Left kidney (tissue), 8 donors: ENCODE measurements around the gene UMPS. TPM values are rescaled to one million over a fixed set of nuclear protein-coding genes. Genes with fewer than 3 reads are reported as not detected.

Experiments
- DNase-seq: peaks from one replicate; pipeline ENCODE4 v3.0.0-alpha.2; 2013
- long read RNA-seq, 8 donors: transcript quantifications; one replicate each; lab custom pipeline, GENCODE V29; 2026
- polyA plus RNA-seq: library from polyadenylated mRNA; unstranded; fragments of 120-200 nt; gene quantifications from one replicate; pipeline ENCODE4 v1.2.1, GENCODE V29; 2013; ENCODE audit not compliant: insufficient read length

UMPS gene
- polyA plus RNA-seq = 46.5 TPM
- long read RNA-seq, donor 1, full-length matches to known transcripts = 12 of 24 reads
- long read RNA-seq, donor 1, partial matches to known transcripts = 12 of 24 reads
- long read RNA-seq, donor 1, other reads (novel, unspliced or antisense) = 0 of 24 reads
- long read RNA-seq, donor 2, full-length matches to known transcripts = 15 of 32 reads
- long read RNA-seq, donor 2, partial matches to known transcripts = 17 of 32 reads
- long read RNA-seq, donor 2, other reads (novel, unspliced or antisense) = 0 of 32 reads
- long read RNA-seq, donor 3, full-length matches to known transcripts = 11 of 22 reads
- long read RNA-seq, donor 3, partial matches to known transcripts = 11 of 22 reads
- long read RNA-seq, donor 3, other reads (novel, unspliced or antisense) = 0 of 22 reads
- long read RNA-seq, donor 4 = 0 reads
- long read RNA-seq, donor 5, full-length matches to known transcripts = 25 of 48 reads
- long read RNA-seq, donor 5, partial matches to known transcripts = 23 of 48 reads
- long read RNA-seq, donor 5, other reads (novel, unspliced or antisense) = 0 of 48 reads
- long read RNA-seq, donor 6, full-length matches to known transcripts = 13 of 20 reads
- long read RNA-seq, donor 6, partial matches to known transcripts = 7 of 20 reads
- long read RNA-seq, donor 6, other reads (novel, unspliced or antisense) = 0 of 20 reads
- long read RNA-seq, donor 7, full-length matches to known transcripts = 21 of 39 reads
- long read RNA-seq, donor 7, partial matches to known transcripts = 18 of 39 reads
- long read RNA-seq, donor 7, other reads (novel, unspliced or antisense) = 0 of 39 reads
- long read RNA-seq, donor 8, full-length matches to known transcripts = 5 of 5 reads
- long read RNA-seq, donor 8, partial matches to known transcripts = 0 of 5 reads
- long read RNA-seq, donor 8, other reads (novel, unspliced or antisense) = 0 of 5 reads

DNA sequence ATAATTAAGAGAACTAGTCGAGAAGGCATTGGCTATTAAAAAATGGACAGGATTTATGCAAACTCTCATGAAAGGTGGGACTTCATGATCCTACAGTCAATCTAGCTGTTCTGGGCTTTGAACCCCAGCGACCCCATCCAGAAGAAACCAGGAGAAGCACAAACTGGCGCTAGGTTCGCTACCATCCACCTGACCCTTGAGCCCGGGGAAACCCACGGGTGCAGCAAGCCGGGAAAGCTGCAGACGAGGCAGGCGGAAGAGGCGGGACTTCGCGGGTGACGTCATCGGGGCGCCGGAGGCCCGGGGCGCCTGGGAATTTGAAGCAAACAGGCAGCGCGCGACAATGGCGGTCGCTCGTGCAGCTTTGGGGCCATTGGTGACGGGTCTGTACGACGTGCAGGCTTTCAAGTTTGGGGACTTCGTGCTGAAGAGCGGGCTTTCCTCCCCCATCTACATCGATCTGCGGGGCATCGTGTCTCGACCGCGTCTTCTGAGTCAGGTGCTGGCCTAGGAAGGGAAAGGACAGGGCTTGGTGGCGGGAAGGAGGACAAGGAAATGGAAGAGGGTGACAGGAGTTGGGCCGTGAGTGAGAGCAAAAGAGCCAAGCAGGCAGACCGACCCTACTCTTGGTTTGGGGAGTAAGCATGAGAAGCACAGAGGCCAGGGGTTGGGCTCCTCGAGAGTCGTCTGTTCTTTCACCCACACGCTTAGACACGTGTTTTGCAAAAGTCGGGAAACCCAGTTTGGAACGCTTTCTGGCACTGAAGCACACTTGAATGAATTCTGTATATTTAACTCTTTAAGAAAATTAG, at the start of gene UMPS:
UMPS (plus strand) TSS at position 324 of the 812 bp plus-strand sequence; CDS start at position 344, 20 bp downstream.
- DNase-seq = peak; percentile 92

DNA sequence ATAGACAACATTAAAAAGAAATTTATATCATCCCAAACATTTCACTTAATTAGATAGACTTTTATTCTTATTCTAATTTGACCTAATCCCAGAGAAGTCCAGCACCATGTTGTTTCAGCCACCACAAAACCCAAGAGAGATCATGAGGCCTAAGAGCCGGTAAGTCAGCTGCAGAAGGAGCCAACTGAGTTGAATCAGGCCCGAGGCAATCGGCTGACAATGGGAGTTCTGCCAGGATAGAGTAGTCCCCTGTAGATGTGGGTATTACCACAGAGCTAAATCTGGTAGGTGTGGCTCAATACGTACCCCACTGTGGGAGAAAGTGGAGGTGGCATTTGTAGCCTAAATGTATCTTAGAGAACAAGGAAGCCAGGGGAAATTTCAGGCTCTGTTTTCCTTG, 49.7 kb upstream of the UMPS start:
- DNase-seq = no peak

DNA sequence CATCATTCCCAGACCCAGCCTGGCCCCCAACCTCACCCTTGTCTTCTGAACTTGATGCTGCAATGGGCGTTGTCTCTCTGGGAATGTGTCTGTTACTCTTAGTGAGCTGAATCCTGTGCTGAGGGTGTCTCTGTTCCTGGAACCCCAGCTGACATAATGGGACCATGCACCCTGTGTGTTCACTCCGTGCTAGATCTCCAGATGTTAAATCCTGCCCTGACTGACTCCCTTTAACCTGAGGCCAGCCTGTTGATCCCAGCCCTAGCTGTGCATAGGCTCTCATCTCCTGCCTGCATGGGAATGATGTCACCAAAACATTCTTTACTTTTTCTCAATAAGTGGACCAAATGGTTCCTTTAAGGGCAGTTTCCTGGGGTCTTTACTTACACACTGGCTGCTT, 48.0 kb upstream of the UMPS start:
- no peak for DNase-seq

DNA sequence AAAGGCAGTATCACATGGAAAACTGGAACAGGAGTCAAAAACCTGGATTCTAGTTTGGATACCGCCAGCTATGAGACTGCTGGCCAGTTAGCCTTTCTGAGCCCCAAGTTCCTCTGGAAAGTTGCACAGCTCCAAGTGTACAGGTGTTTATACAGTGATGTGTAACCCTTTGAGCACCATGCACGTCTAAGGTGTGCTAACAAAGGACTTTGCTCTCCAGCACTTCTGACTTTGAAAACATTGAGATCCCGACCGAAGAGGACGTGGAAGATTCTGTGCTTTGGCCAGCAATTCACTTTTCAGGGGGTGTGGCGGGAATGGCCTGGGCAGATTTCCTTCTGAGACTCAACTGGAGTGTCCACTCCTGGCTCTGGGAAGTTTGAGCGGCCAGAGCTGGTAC, 45.8 kb upstream of the UMPS start:
- no peak for DNase-seq

DNA sequence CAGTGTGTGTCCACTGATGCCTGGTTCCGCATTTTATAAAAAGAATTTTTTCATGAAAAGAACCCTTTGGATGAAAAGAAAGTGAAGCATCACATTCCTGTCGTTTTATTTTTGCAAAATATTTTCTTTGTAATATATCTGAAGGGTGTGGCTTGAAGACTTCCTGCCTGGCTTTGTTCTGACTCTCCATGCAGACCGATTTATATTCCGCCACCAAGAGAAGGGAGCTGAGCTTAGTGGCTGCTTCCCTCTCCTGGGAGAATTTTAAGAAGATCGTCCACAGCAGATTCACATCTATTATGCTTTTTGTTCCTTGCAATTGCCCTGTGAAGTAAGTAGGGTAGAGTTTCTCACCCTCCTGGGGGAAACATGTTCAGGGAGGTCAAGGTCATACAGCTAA, 45.2 kb upstream of the UMPS start:
- DNase-seq = no peak

DNA sequence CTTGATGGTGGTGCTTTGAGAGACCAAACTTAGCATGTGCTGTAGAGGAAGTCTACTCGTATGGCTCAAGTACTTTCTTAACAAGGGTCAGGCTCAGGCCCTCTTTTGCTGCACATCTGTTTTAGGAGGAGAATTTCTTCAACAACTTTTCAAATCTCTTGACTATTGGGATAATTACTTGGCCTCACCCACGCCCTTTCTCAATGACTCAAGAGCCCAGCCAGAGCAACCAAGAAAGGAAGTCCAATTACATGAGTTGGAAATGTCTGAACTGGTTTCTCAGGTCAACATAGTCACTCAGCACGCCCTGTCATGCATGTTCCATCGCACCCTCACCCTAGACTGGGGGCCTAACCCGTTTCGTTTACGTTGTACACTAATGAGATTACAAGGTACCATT, 44.8 kb upstream of the UMPS start:
- no peak for DNase-seq

DNA sequence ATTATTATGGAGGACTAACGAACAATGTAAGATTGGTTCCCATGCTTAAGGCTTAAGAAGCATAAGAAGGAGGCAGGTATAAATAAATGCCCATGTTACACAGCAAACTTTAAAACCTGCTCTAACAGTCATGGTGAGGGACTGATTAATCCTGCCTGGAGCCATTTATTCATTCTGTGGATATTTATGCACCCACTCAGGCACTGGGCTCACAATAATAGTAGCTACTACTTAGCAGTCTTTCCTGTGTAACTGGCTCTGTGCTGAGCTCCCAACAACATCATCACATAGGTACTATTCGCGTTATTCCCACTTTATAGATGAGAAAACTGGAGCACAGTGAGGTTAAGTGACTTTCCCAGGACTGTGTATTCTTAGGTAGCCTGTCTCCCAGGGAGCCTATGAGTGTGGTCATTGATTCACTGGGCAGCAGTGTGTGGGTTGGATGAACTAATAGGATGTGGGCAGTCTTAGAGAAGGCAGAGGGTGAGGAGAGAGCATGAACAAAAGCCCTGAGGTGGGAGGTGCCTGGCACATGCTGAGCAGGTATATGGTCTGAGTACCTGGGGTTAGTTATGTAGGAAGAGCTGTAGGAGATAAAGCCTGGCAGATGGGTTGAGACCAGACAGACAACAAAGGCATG, 44.1 kb upstream of the UMPS start:
- no peak for DNase-seq

DNA sequence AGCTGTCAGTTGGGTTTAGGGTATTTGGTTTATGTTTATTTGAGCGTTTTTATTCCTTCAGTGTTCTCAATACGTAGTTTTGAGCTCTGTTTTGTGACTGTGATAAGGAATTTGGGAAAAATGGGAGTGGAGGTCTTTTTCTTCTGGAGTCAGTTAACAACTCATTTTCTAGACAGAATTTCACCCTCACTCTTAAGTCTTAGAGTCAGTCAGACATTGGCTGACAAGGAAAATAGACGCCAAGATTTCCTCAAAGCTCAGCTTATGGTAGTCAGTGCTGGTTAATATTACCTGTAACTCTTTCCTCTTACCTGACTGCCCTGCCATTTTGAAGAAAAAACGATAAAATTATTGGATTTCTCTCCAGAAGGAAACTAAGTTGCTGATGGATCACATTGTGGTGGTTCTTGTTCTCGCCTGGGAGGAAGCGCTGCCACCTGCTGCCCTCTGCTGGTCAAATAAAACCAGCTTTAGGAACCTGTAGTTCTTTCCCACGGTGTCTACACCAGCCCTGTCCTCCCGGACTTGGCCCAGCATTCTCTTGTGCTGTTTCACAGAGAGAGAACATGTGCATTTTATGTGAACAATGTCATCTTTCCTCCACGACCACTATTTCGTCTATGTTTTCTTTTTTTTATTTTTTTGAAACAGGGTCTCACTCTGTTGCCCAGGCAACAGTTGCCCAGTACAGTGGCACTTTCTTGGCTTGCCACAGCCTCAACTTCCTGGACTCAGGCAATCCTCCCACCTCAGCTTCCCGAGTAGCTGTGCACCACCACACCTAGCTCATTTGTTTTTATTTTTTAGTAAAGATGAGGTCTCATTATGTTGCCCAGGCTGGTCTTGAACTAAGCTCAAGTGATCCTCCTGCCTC, 41.4 kb upstream of the UMPS start:
- peak; percentile 68 for DNase-seq

DNA sequence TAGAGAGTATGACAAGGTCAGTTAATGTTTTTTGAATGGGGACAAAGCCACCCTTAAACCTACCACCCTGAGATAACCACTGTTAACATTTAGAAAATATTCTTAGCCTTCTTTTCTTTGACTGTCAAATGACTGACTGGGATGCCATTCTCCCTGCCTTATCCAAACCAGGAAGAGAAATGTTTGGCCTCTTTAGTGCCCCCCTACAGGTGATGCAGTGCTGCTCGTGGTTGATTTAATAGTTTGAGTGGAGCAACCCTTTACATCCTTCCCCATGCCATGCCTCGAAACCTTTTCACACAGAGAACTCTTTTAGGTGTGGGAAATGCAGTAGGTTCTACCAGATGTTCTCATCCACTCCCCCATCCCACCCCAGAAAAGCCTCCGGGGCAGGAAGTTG, 38.7 kb upstream of the UMPS start:
- DNase-seq = no peak

DNA sequence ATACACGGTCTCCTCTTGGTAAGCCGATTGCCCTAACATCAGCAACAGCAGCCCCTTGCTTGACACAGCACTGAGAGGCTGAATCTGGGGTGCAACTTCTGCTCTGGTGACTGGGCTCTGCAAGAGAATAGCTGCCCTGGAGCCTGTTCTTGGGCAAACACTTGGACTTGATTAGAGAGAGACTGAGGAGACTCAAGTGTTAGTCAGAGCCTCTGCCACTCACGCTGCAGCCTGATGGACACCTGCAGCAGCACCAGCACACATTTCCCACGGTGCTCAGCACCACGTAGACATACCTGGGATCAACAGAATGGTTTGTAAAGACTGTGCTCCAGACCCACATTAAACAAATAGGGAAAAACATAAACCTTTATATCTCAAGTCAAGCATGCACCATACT, 35.8 kb upstream of the UMPS start:
- no peak for DNase-seq

DNA sequence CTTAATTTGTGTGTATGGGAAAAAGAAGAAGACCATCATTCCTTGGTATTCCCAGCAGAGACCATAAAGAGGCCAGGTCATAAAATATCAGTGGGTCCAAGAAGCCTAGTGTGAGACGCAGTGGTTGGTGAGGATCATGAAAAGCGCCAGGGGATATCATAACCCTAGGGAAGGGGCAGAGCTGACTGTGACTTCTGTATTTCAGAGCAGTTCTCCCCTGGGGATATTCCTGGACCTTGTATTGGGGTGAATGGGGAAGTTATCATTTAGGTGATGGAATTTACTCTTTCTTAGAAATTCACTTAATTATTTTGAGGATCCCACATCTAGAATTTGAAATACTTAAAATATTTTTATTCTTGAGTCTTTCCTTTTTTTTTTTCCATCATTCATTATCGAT, 34.9 kb upstream of the UMPS start:
- no peak for DNase-seq

DNA sequence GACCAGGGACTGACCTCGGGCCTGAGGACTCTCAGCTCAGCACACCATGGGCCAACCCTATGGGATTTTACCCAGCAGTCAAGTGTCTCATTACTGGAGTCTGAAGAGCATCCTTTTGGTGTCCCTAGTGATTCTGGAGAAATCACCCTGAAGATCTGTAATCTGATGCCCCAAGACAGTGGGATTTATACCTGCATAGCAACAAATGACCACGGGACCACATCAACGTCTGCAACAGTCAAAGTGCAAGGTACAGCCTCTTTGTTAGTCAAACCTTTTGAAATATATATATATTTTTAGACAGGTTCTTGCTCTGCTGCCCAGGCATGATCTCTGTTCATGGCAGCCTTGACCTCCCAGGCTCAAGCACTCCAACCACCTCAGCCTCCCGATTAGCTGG, 34.2 kb upstream of the UMPS start:
- no peak for DNase-seq

DNA sequence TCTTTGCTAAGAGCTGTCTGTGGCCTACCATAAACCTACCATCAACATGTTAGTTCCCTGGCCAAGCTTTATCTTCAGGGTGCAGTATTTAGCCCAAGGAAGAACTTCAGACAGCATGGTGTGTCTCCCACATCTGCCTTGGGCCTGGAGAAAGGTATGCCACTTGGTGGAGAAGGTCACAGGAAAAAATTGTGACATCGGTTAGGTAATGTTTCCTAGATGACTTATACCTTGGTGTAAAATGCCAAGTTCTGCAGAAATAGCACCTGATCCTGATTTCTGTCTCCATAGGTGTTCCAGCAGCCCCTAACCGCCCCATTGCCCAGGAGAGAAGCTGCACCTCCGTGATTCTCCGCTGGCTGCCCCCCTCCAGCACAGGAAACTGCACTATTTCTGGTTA, 33.0 kb upstream of the UMPS start:
- no peak for DNase-seq

DNA sequence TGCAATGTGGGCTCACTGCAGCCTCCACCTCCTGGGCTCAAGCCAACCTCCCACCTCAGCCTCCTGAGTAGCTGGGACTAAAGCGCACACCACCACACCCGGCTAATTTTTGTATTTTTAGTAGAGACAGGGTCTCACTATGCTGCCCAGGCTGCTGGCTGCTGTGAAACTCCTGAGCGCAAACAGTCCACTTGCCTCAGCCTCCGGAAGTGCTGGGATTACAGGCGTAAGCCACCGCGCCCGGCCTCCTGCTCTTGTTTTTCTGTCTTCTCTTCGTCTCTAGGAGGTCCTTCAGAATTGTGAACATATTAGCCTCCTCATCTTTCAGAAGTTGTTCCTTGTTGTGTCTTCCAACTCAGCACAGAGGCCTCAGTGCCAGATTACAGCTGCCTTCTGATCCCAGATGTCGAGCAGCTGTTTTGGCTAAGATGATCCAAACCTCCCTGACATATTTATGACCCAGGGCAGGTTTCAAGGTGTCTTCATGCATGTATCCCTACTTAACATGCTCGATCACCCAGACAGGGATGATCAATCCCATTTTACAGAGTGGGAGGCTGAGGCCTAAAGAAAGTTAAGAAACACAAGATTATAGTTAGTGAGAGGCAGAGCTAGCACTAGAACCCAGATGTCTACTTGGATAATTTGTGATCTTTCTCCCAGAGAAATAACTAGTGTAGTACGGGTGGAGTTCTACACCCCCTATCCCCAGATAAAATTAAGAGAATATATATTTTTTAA, 32.1 kb upstream of the UMPS start:
- DNase-seq = no peak

DNA sequence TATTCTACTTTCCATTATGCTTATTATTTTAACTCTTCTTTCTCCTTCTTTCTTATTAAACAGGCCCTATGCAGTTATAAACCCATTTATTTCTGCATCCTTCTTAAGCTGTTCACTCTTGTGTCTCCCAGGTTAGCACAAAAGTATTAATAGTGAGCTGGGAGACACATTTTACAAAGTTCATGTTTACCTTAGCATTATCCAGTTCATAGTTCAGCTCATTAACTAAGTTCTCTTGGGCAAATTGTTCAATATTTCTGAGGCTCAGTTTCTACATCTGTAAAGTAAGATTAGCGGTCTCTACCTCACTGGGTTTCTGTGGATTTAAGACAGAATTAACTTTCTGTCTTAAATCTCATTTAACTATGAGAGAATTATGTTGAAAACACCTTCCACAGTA, 31.2 kb upstream of the UMPS start:
- DNase-seq = no peak

DNA sequence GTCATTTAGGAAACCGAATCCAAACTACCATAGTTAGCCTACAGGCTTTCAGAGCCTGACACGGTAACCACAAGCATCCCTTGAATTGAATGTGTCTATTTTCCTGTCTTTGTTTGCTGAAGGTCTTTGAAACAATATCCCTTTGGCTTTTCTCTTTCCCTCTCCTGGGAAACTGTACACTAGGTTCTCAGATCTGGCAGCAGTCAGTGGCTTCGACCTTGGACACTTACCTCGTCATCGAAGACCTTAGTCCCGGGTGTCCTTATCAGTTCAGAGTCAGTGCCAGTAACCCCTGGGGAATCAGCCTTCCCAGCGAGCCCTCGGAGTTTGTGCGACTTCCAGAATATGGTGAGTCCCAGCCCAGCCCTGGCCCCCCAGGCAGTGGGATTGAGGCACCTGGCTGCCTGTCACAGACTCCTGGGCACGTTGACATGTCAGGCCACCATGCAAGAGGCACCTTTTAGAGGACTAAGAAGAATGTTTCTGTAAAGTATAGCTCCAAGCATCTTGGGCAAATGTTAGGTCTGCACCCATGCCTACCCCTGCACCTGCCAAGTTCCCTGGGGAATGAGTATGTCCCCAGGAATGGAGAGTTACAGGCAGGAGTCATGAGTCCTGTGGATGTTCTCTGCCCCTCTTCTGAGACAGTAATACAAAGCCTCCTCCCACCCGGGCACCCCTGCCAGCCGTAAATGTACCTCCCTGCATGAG, 30.4 kb upstream of the UMPS start:
- no peak for DNase-seq

DNA sequence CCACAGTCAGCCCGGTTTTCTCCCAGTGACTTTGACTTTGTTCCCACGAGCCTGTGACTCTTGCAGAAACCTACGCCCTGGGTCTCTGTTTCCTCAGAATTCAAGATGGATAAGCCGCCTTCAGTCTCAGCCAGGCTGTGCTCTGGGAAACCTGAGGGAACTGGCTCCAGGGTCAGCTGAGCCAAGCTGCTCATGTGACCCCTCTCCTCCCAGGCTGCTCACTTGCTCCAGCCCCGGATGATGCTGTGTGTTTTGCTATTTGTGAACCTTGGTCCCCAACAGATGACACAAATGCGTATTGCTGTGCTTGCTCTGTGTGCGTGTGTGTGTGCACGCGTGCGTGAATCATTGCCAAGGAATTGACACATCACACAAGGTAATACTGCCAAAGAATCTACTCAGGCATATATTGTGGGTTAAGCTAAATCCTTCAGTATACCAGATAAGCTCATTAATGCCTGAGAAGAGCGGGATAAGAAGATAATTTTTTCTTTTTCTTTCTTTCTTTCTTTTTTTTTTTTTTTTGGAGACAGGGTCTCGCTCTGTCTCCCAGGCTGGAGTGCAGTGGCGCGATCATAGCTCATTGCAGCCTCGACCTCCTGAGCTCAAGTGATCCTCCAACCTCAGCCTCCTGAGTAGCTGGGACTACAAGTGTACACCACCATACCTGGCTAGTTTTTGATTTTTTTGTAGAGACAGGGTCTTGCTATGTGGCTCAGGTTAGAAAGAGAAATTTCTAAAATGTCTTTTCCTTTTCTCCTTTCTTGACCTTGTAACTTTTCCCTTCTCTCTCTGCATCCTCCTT, 29.2 kb upstream of the UMPS start:
- DNase-seq = no peak

DNA sequence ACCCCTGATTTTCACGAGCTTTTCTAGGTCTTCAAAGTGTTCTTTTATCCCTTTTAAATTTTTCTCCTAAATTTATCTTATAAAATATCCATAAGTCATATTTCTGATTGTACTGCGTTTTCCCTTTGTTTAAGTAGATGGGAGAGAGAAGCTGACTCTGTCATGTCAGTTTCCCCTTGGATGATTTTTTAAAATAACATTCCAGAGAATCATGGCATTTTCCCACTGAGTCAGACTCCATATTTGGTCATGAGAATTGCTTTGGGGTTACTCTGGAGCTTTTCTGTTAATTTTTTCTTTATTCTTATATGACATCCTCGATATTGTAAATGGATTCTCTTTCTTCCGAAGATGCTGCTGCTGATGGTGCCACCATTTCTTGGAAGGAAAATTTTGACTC, 28.6 kb upstream of the UMPS start:
- DNase-seq = no peak

DNA sequence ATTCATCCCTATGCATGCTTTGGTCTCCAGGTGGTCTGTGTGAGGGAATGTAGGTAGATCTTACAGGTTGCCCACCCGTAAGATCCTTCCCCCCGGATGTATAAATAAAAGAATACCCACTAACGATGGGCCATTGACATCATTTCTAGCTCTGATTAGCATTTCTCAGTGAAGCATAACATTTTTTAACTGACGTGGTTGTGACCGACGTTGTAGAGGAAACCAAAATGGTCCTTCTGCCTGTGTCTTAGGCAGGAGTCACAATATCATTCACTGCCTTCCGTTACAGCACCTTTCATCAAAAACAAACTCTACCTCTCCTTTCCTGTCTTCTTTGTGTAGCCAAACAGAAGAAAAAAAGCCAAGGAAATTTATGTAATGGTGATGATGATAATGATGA, 27.3 kb upstream of the UMPS start:
- DNase-seq = no peak
